ENCODE measurements around the gene PDX1. TPM values are rescaled to one million over a fixed set of nuclear protein-coding genes. Genes with fewer than 3 reads are reported as not detected.

PDX1 gene
- total RNA-seq, result not detected

DNA sequence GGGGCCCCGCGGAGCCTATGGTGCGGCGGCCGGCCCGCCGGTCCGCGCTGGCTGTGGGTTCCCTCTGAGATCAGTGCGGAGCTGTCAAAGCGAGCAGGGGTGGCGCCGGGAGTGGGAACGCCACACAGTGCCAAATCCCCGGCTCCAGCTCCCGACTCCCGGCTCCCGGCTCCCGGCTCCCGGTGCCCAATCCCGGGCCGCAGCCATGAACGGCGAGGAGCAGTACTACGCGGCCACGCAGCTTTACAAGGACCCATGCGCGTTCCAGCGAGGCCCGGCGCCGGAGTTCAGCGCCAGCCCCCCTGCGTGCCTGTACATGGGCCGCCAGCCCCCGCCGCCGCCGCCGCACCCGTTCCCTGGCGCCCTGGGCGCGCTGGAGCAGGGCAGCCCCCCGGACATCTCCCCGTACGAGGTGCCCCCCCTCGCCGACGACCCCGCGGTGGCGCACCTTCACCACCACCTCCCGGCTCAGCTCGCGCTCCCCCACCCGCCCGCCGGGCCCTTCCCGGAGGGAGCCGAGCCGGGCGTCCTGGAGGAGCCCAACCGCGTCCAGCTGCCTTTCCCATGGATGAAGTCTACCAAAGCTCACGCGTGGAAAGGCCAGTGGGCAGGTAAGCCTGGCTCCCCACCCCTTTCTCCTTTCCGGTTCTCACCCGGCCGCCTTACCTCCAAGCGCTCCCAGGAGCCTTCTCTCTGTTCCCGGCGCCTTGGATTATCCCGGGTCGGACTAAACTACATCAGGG lies at the start of gene PDX1:
Gene PDX1, plus strand, starts transcription at position 67 of the 743 bp plus-strand sequence. Its CDS starts 139 bp downstream, at position 206.

GRCh38 chr13:27969082-27969865 lies 49.5 kb downstream of the PDX1 start, which contains the start of gene CDX2:
CDX2 (minus strand) TSS chr13:27969315; CDS start chr13:27969006, 309 bp downstream.

Small RNAs within 50 kb of the gene (small RNA-seq; reads per million reads assigned to genes)
- 0.13 reads per million for gene ATP5F1EP2

Other genes starting within 250 kb of the PDX1 start
- 0.92 TPM for gene GSX1, start 127.5 kb upstream of the PDX1 start, total RNA-seq
- gene CDX2, start 49.3 kb downstream of the PDX1 start, total RNA-seq, result not detected
- not detected for gene URAD, start 68.7 kb downstream of the PDX1 start, total RNA-seq
- gene FLT3, start 180.6 kb downstream of the PDX1 start, total RNA-seq, result 4.8 TPM
- 39.2 TPM for gene PAN3, start 218.5 kb downstream of the PDX1 start, total RNA-seq